DMS153 treated with DMSO at 0.1 percent for 48 hours (cell line): ENCODE results near the gene CASP1.
"Not testable (repeated sequence)": the region's sequence is repeated elsewhere in the genome, so short reads cannot be mapped to it uniquely, and the experiment has no call there.

ENCODE experiments used
- DNase-seq: peaks from one replicate; lab custom pipeline; 2025; ENCODE audit not compliant: unreplicated experiment; lab: John Stamatoyannopoulos, UW

The CASP1 gene

DNA sequence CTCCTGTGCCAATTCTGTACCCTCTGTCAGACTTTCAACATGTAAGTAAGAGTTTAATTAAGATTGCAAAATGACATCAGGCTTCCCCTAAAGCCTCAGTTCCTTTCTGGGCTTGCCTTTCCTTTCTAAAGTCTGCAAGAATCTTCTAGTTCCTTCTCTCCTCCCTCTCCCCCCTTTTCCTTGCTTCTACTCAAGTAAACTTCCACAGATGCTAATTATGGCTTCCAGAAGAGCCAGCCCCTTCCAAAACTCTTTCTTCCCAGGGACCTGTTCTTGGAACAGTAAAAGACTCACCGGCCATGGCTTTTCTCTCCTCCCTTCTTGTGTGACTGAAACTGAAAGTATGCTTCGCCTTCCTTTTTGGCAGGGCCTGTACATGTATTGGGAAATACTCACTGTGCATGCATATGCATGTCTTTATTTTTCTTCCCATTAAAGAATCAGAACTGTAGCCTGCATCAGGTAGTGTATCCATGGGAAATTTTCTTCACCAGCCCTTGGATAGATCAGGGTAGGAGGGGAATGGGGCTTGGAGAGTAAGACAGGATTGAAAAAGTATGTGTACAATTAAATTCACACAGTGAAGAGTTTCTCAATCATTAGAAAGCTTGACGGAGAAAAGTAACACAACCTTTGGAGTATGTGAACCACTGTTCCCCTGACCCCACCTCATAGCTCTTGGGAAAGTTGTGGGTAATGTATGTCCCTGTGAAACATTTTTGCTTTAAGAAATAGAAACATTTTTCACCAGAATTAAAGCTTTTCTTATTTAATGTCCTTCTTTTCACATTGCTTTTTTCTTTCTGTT lies at the start of gene CASP1:
Gene CASP1, minus strand, starts transcription at position 332 of the 808 bp plus-strand sequence. Its CDS starts 31 bp downstream, at position 301.
- DNase-seq = no peak

- no peak for DNase-seq
Measured at GRCh38 chr11:105081412-105082150, 46.6 kb upstream of the CASP1 start.

GRCh38 chr11:105080171-105080906 lies 45.4 kb upstream of the CASP1 start:
- DNase-seq = not testable (repeated sequence)

DNA sequence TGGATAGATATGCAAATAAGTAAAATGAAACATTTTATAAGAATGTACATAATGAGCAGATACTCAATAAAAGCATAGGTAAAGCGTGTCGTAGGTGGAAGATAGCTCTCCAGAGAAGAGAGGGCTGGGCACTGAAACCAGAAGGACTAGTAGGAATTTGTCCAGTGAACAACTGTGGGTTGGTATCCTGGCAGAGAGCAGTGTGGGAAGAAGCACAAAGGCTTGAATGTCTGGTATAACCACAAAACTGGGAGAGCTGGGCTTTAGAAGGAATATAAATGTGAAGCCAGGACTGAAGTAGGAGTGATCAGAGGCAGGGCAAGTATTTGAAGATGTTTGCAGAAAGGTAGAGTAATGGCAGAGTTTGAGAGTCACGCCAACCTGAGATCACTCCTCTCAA lies 43.3 kb upstream of the CASP1 start:
- DNase-seq = no peak

DNA sequence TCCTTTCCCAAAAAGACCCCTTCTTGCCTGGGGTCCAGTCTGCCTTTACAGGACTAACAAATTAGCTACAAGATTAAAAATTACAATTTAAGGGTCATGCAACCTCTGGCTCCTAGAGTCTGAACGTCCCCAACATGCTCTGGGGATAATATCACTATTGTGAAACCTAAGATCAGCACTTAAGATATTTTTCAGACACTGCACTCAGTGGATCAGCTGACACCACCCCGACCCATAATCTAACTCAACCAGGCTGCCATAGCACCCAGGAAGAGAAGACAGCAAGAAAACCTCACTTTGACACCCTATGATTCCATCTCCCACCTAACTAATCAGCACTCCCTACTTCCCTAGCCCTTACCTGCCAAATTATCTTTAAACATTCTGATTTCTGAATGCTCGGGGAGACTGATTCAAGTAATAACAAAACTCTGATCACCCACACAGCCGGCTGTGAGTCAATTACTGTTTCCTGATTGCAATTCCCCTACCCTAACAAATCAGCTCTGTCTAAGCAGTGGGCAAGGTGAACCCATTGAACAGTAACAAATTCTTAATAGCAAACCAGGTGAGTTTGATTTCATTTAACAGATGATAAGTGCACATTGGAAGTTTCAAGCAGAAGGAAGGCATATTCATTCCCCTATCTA lies 42.3 kb upstream of the CASP1 start:
- not testable (repeated sequence) for DNase-seq

- no peak for DNase-seq
Measured at GRCh38 chr11:105074166-105074530, 39.2 kb upstream of the CASP1 start.

DNA sequence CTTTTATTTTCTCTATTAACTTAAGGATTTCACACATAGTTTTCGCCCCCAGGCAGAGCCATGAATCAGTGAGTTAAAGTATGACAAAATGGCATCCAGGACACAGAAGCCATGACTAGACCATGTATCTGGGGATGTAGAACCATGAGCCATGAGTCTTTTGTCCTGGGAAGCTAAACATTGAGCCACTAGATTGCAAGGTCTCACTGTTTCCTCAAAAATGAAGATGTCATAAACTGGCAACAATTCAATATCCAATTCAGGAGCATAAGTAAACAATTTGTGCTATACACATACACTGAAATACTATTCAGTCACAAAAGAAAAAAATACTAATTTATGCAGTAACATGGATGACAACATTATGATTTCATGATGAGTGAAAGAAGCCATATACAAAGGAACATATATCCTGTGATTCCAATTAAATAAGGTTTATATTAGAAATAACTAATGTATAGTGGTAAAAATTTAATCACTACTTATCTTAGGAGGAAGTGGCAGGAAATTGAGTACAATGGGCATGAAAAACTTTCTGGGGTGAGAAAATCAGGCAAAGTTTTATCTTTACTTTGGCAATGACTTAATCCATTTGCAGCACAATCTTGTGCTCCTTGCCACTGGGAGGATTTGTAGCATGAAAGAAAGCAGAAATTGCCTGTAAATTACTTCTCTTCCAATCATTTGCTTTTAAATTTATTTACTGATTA lies 38.7 kb upstream of the CASP1 start:
- DNase-seq = no peak

DNA sequence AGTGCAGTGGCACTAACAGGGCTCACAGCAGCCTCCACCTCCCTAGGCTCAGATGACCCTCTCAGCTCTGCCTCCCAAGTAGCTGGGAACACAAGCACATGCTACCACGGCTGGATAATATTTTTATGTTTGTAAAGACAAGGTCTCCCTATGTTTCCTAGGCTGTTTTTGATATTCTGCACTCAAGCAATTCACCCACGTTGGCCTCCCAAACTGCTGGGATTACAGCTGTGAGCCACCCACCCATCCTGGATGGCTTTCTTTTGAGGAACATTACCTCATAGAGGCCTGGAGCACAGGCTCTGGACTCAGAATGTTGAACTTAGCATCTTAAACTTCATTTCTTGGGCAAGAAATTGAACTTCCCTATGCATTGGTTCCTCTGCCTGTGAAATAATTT lies 37.1 kb upstream of the CASP1 start:
- not testable (repeated sequence) for DNase-seq

GRCh38 chr11:105071089-105071732 lies 36.3 kb upstream of the CASP1 start:
- DNase-seq = no peak

GRCh38 chr11:105070306-105070705 lies 35.4 kb upstream of the CASP1 start:
- no peak for DNase-seq

GRCh38 chr11:105069749-105070148 lies 34.8 kb upstream of the CASP1 start:
- DNase-seq = not testable (repeated sequence)

DNA sequence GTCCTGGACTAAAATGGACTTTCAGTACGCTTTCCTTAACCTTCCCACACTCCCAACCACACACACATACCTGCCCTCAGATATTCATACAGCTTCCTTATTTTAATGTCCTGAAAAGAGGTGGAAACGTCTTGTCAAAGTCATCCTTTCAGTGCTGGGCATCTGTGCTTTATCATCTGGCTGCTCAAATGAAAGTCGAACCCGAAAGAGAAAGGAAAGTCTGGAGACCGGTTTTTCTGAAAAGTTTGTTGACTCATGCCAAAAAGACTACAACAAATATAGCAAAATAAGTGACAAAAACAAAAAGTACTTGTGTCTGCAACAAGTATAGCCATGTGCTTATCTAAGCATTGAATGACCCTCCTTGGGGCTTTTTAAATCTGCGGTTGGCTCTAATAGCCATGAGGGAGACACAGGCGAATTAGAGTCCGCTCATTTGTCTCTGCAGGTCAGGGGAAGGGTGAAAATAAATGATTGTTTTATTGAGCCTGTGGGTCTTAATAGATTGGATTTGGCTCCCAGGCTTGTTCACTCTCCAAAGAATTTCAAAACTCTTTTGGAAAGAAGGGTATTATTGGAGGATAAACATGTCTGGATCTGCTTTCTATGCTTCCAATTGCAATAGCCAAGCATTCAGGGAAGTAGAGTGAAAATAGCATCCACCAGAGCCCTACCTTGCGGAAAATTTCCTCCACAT lies 28.4 kb upstream of the CASP1 start:
- not testable (repeated sequence) for DNase-seq

DNA sequence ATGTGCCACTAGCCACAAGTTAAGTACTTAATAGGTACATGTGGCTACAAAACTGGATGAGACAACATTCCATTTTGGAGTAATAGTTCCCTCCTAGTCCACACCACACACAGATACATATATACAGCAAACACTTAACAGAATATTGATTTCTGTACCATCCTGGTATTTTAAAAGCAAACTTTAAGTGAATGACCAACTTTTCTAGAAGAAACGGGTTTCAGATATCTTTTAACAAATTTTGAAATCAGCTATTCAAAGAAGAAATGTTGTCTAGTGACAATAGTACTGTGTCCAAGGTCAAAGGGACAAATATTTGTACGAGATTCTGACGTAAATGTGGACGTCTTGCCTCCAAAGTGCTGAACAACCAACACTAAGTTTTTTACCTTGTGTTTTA lies 22.5 kb upstream of the CASP1 start:
- DNase-seq = no peak

DNA sequence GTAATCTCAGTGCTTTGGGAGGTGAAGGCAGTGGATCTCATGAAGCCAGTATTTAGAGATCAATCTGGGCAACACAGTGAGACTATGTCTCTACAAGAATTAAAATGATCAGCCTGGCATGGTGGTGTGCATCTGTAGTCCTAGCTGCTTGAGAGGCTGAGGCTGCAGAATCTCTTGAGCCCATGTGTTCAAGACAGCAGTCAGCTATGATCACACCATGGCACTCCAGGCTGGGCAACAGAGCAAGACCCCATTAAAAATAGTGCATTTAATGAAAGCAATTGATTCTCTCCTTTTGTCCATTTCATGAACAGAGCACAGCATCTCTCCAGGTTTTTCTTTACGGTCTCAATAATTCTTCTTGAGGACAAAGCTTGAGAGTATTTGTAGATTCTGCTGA lies 21.5 kb upstream of the CASP1 start:
- DNase-seq = no peak

DNA sequence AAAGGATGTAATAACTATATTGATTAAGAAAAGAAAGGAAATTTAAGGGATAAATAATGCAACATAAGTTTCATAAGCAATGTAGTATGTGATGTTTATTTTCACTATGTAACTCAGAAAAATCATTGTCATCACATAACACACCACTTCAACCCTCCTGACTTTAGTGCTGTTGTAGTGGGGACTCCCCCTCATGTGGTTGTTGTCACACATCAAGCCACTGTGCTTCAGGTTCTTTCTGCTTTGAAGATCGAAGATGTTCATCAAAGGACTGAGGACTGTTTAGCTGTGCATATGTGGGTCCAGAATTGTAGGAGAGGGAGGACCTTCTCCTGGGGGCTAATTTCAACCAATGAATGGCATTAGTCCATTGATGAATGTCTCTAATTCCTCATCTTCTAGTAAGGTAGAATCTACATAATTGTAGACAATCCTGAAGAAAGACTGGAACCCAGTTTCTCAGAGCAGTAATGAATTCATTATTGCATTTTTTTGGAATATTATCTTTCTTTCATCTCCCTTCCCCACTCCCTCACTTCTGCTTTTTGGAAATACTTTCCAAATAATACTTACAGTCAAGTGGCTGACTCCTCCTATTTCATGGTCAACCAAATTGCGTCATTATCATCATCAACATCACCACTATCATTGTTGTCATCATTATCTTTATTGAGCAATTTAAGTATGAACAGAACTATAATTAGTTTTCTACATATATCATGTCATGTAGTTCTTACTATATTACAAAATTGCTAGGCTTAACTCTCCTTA lies 20.0 kb upstream of the CASP1 start:
- DNase-seq = no peak

DNA sequence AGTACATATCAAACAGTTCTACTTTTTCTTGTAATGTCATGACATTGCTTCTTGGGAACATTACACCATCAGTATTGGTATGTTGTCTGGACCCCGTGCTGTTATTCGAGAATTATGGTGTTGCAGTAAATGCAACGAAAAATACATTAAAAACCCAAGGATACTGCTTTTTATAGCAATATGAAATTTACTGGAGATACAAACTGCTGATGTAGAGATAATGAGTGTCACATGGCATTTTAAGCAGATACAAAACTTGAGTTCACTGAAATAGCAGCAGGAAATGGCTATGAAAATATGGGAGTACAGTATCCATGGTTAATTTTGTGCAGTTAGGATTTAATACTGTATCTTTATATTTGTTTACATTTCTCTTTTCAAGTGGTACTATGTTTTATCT lies 17.5 kb upstream of the CASP1 start:
- no peak for DNase-seq

GRCh38 chr11:105051559-105051958 lies 16.6 kb upstream of the CASP1 start:
- DNase-seq = no peak

- no peak for DNase-seq
Measured at GRCh38 chr11:105049481-105049880, 14.5 kb upstream of the CASP1 start.
